Measurements from ENCODE around the gene ZNF865.

ZNF865 gene

GRCh38 chr19:55599842-55600661, 5.4 kb upstream of the ZNF865 start, which contains the start of gene ZNF524:
Gene ZNF524 (plus strand): TSS chr19:55600288. CDS start chr19:55602113, 1,825 bp downstream.
- POLR2A ChIA-PET: interaction anchor here (0.6 to 1.0 kb wide), 4 partner anchors 20 to 1411 kb away, joined by 3 read pairs; partner anchors contain the start of genes MBOAT7 and U2AF2
- CTCF ChIA-PET: interaction anchor here (1.2 to 2.4 kb wide), 4 partner anchors 15 to 96 kb away, joined by 3 to 9 read pairs (median 6); no protein-coding TSS in a partner anchor
- DNase-seq (ENCODE audit: extremely low spot score): peak; percentile 87
- TF ChIP-seq CTCF (IDR thresholded peaks at IDR 0.05; ENCODE audit: control extremely low read depth, extremely low read depth, low read depth, missing control alignments): no peak

DNA sequence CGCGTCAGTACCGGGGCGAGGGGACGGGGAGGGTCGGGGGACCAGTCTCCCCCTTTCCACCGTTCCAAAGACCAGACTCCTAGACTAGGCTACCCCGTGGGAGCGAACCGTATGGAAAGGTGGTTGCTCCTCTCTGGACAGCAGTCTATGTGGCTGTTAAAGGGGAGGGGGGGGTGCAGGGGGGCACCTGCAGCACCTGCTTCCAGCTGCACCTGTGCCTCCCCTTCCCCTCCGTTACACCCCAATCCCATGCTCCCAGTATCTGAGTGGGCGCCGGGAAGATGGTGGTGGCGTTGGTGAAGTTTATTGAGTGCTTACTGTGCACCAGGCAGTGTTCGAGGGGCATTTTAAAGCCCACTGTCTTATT, 4.8 kb upstream of the ZNF865 start:
- CTCF ChIA-PET: interaction anchor here (1.8 to 2.4 kb wide), 2 partner anchors 32 to 96 kb away, joined by 7 to 9 read pairs; no protein-coding TSS in a partner anchor
- POLR2A ChIA-PET: interaction anchor here (0.7 kb wide), 1 partner anchor 47 kb away, joined by 3 read pairs; no protein-coding TSS in a partner anchor
- TF ChIP-seq CTCF (IDR thresholded peaks at IDR 0.05; ENCODE audit: control extremely low read depth, extremely low read depth, low read depth, missing control alignments): no peak

DNA sequence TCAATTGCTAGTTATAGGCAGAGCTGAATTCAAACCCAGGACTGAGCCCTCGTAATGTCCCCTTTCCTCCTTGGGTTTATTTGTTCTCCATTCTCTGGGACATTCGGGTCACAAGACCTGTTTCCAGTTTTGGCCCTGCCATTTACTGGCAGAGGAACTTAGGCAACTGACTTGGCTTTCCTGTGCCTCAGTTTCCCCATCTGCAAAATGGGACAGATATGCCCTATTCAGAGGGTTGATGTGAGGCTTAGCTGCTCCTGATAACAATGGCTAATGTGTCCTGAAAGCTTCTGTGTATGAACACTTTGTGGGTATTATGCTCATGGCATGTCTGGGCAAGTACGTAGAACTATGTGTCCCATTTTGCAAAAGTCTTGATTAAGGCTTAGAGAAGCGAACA, 4.4 kb upstream of the ZNF865 start:
- CTCF ChIA-PET: interaction anchor here (1.8 to 2.4 kb wide), 2 partner anchors 31 to 97 kb away, joined by 7 to 9 read pairs; no protein-coding TSS in a partner anchor
- DNase-seq (ENCODE audit: extremely low spot score): no peak
- POLR2A ChIA-PET: no interaction called here
- TF ChIP-seq CTCF (IDR thresholded peaks at IDR 0.05; ENCODE audit: control extremely low read depth, extremely low read depth, low read depth, missing control alignments): no peak

More for the DNA sequence above, 4.8 kb upstream of the ZNF865 start:
- DNase-seq (ENCODE audit: extremely low spot score): no peak

DNA sequence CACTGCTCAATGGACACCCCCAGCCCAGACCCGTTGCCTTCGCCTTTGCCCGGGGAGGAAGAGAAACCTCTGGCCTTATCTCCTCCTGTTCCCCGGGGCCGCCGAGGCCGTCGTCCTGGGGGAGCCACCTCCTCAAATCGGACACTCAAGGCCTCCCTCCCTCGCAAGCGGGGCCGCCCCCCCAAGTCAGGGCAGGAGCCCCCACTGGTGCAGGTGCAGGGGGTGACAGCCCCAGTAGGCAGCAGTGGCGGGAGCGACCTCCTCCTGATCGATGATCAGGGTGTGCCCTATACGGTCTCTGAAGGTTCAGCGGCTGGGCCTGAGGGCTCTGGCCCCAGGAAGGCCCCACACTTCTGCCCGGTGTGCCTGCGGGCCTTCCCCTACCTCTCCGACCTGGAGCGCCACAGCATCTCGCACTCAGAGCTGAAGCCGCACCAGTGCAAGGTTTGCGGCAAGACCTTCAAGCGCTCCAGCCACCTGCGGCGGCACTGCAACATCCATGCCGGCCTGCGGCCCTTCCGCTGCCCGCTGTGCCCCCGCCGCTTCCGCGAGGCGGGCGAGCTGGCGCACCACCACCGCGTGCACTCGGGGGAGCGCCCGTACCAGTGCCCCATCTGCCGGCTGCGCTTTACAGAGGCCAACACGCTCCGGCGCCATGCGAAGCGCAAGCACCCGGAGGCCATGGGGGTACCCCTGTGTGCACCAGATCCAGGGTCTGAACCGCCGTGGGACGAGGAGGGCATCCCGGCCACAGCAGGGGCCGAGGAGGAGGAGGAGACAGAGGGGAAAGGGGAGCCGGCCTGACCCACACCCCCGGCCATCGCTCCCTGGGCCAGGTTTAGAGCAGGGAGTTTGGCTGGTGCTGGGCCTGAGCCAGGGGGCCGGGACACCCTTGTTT, 3.1 kb upstream of the ZNF865 start:
- POLR2A ChIA-PET: no interaction called here
- no peak for DNase-seq (ENCODE audit: extremely low spot score)
- no peak for TF ChIP-seq CTCF (IDR thresholded peaks at IDR 0.05; ENCODE audit: control extremely low read depth, extremely low read depth, low read depth, missing control alignments)
- CTCF ChIA-PET: interaction anchor here (1.8 kb wide), 1 partner anchor 98 kb away, joined by 7 read pairs; no protein-coding TSS in a partner anchor

DNA sequence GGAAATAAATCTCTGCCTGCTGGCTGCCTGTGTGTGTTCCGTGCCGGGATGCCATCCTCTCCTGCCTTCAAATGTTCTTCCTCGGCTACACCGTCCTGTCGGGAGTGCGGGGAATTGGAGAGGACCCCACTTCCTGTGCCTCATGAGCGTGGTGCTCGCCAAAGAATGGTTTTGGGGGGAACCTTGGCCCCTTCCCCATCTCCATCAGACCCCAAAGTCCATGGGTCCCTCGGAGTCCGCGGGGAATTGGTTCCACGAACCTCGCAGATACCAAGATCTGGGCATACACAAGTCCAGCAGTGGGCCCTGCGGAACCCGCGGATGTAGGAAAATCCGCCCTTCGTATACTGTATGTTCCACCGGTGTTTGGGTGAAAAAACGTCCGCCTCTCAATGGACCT, 2.3 kb upstream of the ZNF865 start:
- ChIA-PET CTCF (interaction anchor here (1.9 kb wide), 1 partner anchor 29 kb away, joined by 13 read pairs; no protein-coding TSS in a partner anchor), POLR2A (no interaction called here)
- TF ChIP-seq CTCF (IDR thresholded peaks at IDR 0.05; ENCODE audit: control extremely low read depth, extremely low read depth, low read depth, missing control alignments): no peak
- no peak for DNase-seq (ENCODE audit: extremely low spot score)
